VCaP (cell line): ENCODE data around the gene MYO7A.

ENCODE experiments used
- H3K27ac ChIP-seq: fragments of 450-650 bp; 2 replicates; pipeline ENCODE4 v1.5.1; 2017
- CTCF ChIP-seq: fragments of 450-650 bp; conservative IDR thresholded peaks from 2 replicates; pipeline ENCODE4 v1.5.1; 2017; ENCODE audit warnings: mild to moderate bottlenecking, moderate library complexity

The MYO7A gene

GRCh38 chr11:77131560-77131959 lies 3.5 kb downstream of the MYO7A start:
- TF ChIP-seq CTCF = no peak
- H3K27ac ChIP-seq = no peak overlapping the region

- no peak for TF ChIP-seq CTCF
- no peak overlapping the region for H3K27ac ChIP-seq
Observed at GRCh38 chr11:77135069-77135468, 7.0 kb downstream of the MYO7A start.

- TF ChIP-seq CTCF = no peak
- no peak overlapping the region for H3K27ac ChIP-seq
Observed at GRCh38 chr11:77136074-77136473, 8.0 kb downstream of the MYO7A start.

- H3K27ac ChIP-seq = no peak overlapping the region
- no peak for TF ChIP-seq CTCF
Observed at GRCh38 chr11:77136784-77137420, 8.9 kb downstream of the MYO7A start.

- H3K27ac ChIP-seq = no peak overlapping the region
- TF ChIP-seq CTCF = no peak
Observed at GRCh38 chr11:77137421-77137820, 9.4 kb downstream of the MYO7A start.

GRCh38 chr11:77138106-77138649 lies 10.1 kb downstream of the MYO7A start:
- no peak for TF ChIP-seq CTCF
- H3K27ac ChIP-seq = no peak overlapping the region

- TF ChIP-seq CTCF = no peak
- H3K27ac ChIP-seq = no peak overlapping the region
Observed at GRCh38 chr11:77139201-77139600, 11.2 kb downstream of the MYO7A start.
